Right lung (tissue), 10 donors: ENCODE results near the gene RRM1. TPM values are rescaled to one million over a fixed set of nuclear protein-coding genes. Genes with fewer than 3 reads are reported as not detected.
"Not testable (repeated sequence)": the region's sequence is repeated elsewhere in the genome, so short reads cannot be mapped to it uniquely, and the experiment has no call there.

Experiments used
- DNase-seq, 2 donors: peaks; one replicate each; pipeline ENCODE4 v3.0.0-alpha.2; 2013
- long read RNA-seq, 8 donors: transcript quantifications; one replicate each; lab custom pipeline, GENCODE V29; 2026
- polyA plus RNA-seq, 5 donors: library from polyadenylated mRNA; unstranded; fragments of 120-200 nt; gene quantifications; one replicate each; pipeline versions ENCODE4 v1.2.1 to v1.2.3, GENCODE V29; 2013; ENCODE audit warnings: inconsistent platforms in 1 of 5, low replicate concordance in 1 of 5; ENCODE audit not compliant: insufficient read length in 5 of 5, insufficient read depth in 1 of 5

RRM1 gene
- polyA plus RNA-seq, result 10 to 100 TPM; 50.7 to 98.1 (median 72.4) TPM
- long read RNA-seq, donor 1, transcript RRM1-201 (19 exons, 3,076 nt), result major isoform, 18 of 48 reads
- long read RNA-seq, donor 1, partial matches to known transcripts, result 29 of 48 reads
- long read RNA-seq, donor 1, other reads (novel, unspliced or antisense), result 0 of 48 reads
- long read RNA-seq, donor 2, transcript RRM1-201 (19 exons, 3,076 nt), result major isoform, 5 of 26 reads
- long read RNA-seq, donor 2, partial matches to known transcripts, result 20 of 26 reads
- long read RNA-seq, donor 2, other reads (novel, unspliced or antisense), result 0 of 26 reads
- long read RNA-seq, donor 3, transcript RRM1-201 (19 exons, 3,076 nt), result major isoform, 5 of 18 reads
- long read RNA-seq, donor 3, partial matches to known transcripts, result 13 of 18 reads
- long read RNA-seq, donor 3, other reads (novel, unspliced or antisense), result 0 of 18 reads
- long read RNA-seq, donor 4, transcript RRM1-201 (19 exons, 3,076 nt), result major isoform, 6 of 13 reads
- long read RNA-seq, donor 4, partial matches to known transcripts, result 7 of 13 reads
- long read RNA-seq, donor 4, other reads (novel, unspliced or antisense), result 0 of 13 reads
- long read RNA-seq, donor 5, transcript RRM1-201 (19 exons, 3,076 nt), result major isoform, 24 of 72 reads
- long read RNA-seq, donor 5, partial matches to known transcripts, result 45 of 72 reads
- long read RNA-seq, donor 5, other reads (novel, unspliced or antisense), result 0 of 72 reads
- long read RNA-seq, donor 6, transcript RRM1-201 (19 exons, 3,076 nt), result major isoform, 26 of 71 reads
- long read RNA-seq, donor 6, partial matches to known transcripts, result 45 of 71 reads
- long read RNA-seq, donor 6, other reads (novel, unspliced or antisense), result 0 of 71 reads
- long read RNA-seq, donor 7, transcript RRM1-201 (19 exons, 3,076 nt), result major isoform, 10 of 44 reads
- long read RNA-seq, donor 7, partial matches to known transcripts, result 33 of 44 reads
- long read RNA-seq, donor 7, other reads (novel, unspliced or antisense), result 0 of 44 reads
- long read RNA-seq, donor 8, transcript RRM1-201 (19 exons, 3,076 nt), result major isoform, 5 of 6 reads
- long read RNA-seq, donor 8, partial matches to known transcripts, result 0 of 6 reads
- long read RNA-seq, donor 8, other reads (novel, unspliced or antisense), result 0 of 6 reads

DNA sequence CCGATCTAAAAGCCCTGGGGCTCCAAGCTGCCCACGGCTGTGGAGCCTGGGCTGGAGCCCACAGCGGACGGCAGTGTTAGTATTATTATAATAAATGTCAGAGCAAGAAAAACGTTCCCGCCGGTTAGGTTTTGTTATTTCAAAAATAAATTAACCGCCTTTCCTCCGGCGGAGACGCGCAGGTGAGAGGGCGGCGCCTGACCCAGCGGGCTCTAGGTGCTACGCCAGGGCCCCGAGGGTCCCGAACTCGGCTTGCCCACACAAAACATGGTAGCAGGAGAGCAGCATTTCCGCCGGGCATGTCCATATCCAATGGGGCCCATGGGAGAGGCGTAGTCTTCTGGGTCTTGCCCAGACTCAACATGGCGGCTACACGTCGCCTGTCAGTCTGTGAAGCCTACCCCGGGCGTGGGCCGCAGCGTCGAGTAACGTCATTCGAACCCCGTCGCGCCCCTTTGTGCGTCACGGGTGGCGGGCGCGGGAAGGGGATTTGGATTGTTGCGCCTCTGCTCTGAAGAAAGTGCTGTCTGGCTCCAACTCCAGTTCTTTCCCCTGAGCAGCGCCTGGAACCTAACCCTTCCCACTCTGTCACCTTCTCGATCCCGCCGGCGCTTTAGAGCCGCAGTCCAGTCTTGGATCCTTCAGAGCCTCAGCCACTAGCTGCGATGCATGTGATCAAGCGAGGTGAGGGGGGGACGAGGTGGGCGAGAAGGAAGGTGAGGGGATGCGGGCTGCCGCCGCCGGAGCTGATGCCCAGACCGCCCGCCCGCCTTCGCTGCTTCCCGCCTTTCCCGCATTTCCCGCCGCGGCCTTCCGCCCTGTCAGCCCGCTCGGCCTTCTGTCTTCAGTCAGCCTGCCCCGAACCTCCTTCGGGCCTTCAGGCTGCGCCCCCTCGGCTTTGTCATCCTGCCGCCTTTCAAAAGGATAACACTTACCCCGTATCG lies at the start of gene RRM1:
Gene RRM1, plus strand, starts transcription at position 452 of the 944 bp plus-strand sequence. Its CDS starts 214 bp downstream, at position 666.
- peak; percentile 97 for DNase-seq

DNA sequence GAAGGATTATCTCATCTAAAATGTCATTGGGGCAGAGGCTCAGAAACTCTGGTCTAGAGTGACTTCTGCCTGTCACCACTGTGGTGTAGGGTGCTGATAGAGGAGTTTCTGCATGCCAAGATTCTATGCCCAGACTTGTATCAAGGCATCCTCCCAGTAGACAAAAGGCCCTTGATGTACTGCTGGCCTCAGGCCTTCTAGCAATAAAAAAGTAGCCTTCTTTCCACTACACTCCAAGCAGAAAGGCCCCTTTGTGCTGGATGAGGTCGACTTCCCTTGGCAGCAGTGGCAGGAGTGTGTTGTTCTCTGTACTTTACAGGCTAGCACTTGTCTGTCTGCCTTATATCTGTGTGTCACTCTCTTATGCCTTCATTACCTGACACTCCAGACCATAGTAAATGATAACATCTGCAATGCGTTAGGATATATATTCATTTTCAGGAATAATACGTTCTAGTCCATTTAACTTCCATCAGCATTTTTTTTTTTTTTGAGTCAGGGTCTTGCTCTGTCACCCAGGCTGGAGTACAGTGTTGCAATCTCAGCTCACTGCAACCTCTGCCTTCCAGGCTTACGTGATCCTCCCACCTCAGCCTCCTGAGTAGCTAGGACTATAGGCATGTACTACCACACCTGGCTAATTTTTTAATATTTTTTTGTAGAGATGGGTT lies 49.5 kb upstream of the RRM1 start:
- no peak for DNase-seq

GRCh38 chr11:4048340-4048739 lies 46.3 kb upstream of the RRM1 start:
- DNase-seq, result no peak

DNA sequence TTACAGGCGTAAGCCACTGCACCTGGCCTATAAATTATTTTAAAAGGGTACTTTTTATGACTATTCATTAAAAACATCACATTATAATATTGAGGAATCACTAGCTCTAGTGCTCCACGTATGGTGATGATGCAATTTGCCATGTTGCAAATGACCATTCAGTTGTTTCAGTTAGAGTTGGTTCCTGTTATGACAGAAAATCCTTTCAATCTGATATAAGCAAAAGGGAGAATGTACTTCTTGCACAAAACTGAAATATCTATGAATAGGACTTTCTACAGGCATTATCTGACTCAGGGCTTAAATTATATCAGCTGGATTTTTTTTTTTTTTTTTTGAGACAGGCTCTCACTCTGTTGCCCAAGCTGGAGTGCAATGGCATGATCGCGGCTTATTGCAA lies 45.6 kb upstream of the RRM1 start:
- no peak for DNase-seq

- no peak for DNase-seq
Observed at GRCh38 chr11:4050138-4050537, 44.5 kb upstream of the RRM1 start.

- not testable (repeated sequence) for DNase-seq
Observed at GRCh38 chr11:4053200-4053599, 41.4 kb upstream of the RRM1 start.

DNA sequence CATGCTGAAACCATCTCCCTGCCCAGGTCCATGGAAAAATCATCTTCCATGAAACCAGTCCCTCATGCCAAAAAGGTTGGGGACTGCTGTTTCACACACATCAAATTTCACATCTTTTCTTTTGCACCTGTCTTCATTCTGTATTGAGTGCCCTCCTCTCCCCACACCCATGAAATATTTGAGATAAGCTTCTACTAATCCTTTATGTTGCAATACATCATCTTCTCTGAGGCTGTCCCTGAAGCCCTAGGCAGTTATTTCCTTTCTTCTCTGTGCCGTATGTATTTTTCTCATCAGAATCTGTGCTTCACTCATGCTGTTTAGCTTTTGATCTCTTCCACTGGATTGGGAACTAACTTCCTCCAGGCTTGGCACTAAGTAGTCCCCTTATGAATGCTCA lies 40.0 kb upstream of the RRM1 start:
- DNase-seq, result no peak

GRCh38 chr11:4059424-4059823 lies 35.2 kb upstream of the RRM1 start:
- no peak for DNase-seq

DNA sequence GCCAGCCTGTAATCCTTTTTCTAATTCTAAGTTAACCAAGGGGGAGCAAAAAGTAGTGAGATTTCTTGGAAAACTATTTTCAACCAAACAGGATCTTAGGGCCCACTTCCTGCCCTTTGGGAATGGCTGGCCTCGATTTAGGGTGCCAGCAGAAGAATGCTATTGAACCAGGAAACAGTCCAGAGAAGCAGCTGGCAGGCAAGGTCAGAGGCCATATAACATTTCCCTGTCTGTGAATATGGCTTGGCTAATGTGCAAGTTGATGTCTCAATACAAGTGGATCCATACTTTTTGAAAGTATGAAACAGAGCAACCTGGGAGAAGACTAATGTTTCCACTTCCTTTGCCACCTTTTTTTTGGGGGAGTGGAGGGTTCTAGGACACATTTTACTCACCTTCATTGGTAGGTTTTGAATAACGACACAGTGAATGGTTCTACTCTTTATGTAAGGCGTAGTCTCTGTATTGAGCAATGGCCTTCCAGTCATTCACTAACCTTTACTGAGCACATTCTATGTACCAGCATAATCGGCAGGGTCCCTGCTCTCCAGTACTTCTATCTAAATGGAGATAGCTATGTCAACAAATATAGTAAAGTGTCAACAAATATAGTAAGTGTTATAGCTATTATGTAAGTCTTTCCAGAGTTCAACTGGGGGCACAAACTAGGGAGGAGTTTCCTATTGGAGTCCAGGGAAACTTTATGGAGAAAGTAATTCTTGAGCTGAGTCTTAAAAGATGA lies 34.2 kb upstream of the RRM1 start:
- DNase-seq, result no peak

- DNase-seq, result no peak
Observed at GRCh38 chr11:4061700-4062099, 32.9 kb upstream of the RRM1 start.

- DNase-seq, result no peak
Observed at GRCh38 chr11:4063348-4063747, 31.3 kb upstream of the RRM1 start.

GRCh38 chr11:4064278-4064955 lies 30.2 kb upstream of the RRM1 start:
- DNase-seq, result no peak

- DNase-seq, result no peak
Observed at GRCh38 chr11:4065086-4065485, 29.5 kb upstream of the RRM1 start.

- no peak for DNase-seq
Observed at GRCh38 chr11:4065601-4066377, 28.8 kb upstream of the RRM1 start.

- no peak for DNase-seq
Observed at GRCh38 chr11:4066910-4067309, 27.7 kb upstream of the RRM1 start.

GRCh38 chr11:4068962-4069361 lies 25.6 kb upstream of the RRM1 start:
- no peak for DNase-seq

GRCh38 chr11:4071325-4071724 lies 23.3 kb upstream of the RRM1 start:
- no peak for DNase-seq

DNA sequence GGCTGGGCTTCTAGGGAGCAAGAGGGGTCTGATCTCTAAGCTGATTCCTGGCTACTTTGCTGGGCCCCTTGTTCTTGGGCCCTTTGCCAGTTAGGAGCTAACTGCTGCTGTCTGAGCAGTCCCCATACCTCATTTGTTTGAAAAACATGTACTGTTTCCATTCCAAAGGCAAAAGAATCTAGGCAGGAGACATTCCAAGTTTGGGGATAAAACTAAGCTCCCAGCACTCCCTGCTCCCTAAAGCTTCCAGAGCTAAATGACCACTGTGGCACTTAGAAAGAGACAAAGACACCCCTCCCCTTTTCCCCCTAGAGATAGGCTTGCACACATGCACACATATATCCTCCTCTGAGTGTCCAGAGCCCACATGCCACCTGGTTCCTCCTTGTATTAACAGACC lies 22.7 kb upstream of the RRM1 start:
- peak in 1 of 2 donors; percentile 27 for DNase-seq
